Right ventricle myocardium superior (tissue), 1 donor: ENCODE measurements around the gene LPA. TPM values are rescaled to one million over a fixed set of nuclear protein-coding genes. Genes with fewer than 3 reads are reported as not detected.
"Not testable (repeated sequence)": the region's sequence is repeated elsewhere in the genome, so short reads cannot be mapped to it uniquely, and the experiment has no call there.

Source experiments
- ATAC-seq: fragments of 200-7000 bp; cut with Tn5 transposase; one replicate; pipeline ENCODE4 v1.9.1; 2020; ENCODE audit warnings: mild to moderate bottlenecking; ENCODE audit not compliant: poor library complexity
- DNase-seq: peaks from one replicate; pipeline ENCODE4 v3.0.0-alpha.2; 2020
- intact Hi-C: fragments of 100-400 bp; cut with DNase I; formaldehyde crosslinking; loops from one replicate; pipeline ENCODE4 v1.11.2; 2022
- long read RNA-seq: library from polyadenylated mRNA; unstranded; transcript quantifications from one replicate; pipeline ENCODE4 v2.0.0, GENCODE V29; 2021
- total RNA-seq: library from RNA; stranded (reverse); fragmentation: NEBNext Ultra II Directional; extraction: Animal tissue kit (Norgen Biotek cat#: 25700); gene quantifications from one replicate; pipeline ENCODE4 v1.2.1, GENCODE V29; 2021
- donor health status: DM: no; HTN: yes; CAD: no; lungs with severe emphysema.

LPA gene
- total RNA-seq = not detected
- long read RNA-seq = 0 reads

GRCh38 chr6:160664198-160664597 is at the start of gene LPA:
Gene LPA, minus strand, starts transcription at chr6:160664275. Its CDS starts 61 bp downstream, at chr6:160664214.
- DNase-seq, ATAC-seq, intact Hi-C loops: not testable (repeated sequence)

- DNase-seq, intact Hi-C loops, ATAC-seq: not testable (repeated sequence)
These were observed 44.9 kb upstream of the LPA start for GRCh38 chr6:160708993-160709392.

GRCh38 chr6:160704688-160705087 is 40.6 kb upstream of the LPA start:
- intact Hi-C loops, DNase-seq, ATAC-seq: not testable (repeated sequence)

GRCh38 chr6:160701918-160702680 is 38.0 kb upstream of the LPA start, which contains the start of gene PLG:
Gene PLG, plus strand, starts transcription at chr6:160702244. Its CDS starts 61 bp downstream, at chr6:160702305.
- ATAC-seq, intact Hi-C loops, DNase-seq: not testable (repeated sequence)

- no peak for DNase-seq
- intact Hi-C loops = no loop called here
- no peak for ATAC-seq
These were observed 33.8 kb upstream of the LPA start for GRCh38 chr6:160697826-160698225.

GRCh38 chr6:160696884-160697283 is 32.8 kb upstream of the LPA start:
- intact Hi-C loops, ATAC-seq, DNase-seq: not testable (repeated sequence)

- intact Hi-C loops, ATAC-seq, DNase-seq: not testable (repeated sequence)
These were observed 31.5 kb upstream of the LPA start for GRCh38 chr6:160695622-160696021.

- intact Hi-C loops, ATAC-seq, DNase-seq: not testable (repeated sequence)
These were observed 30.9 kb upstream of the LPA start for GRCh38 chr6:160695025-160695424.

- intact Hi-C loops = no loop called here
- no peak for ATAC-seq
These were observed 28.4 kb upstream of the LPA start for GRCh38 chr6:160692369-160692959.

GRCh38 chr6:160691617-160692016 is 27.5 kb upstream of the LPA start:
- DNase-seq = no peak
- no peak for ATAC-seq
- intact Hi-C loops = no loop called here

More at GRCh38 chr6:160692369-160692959, 28.4 kb upstream of the LPA start:
- DNase-seq = no peak

GRCh38 chr6:160690458-160690857 is 26.4 kb upstream of the LPA start:
- DNase-seq (no peak), ATAC-seq (no peak)
- intact Hi-C loops = no loop called here

- DNase-seq (no peak), ATAC-seq (no peak)
- intact Hi-C loops = no loop called here
These were observed 21.8 kb upstream of the LPA start for GRCh38 chr6:160685762-160686450.

- intact Hi-C loops, ATAC-seq, DNase-seq: not testable (repeated sequence)
These were observed 21.2 kb upstream of the LPA start for GRCh38 chr6:160685101-160685761.

GRCh38 chr6:160679402-160679769 is 15.3 kb upstream of the LPA start:
- ATAC-seq (no peak), DNase-seq (no peak)
- intact Hi-C loops = no loop called here

GRCh38 chr6:160678744-160679401 is 14.8 kb upstream of the LPA start:
- ATAC-seq = no peak
- intact Hi-C loops = no loop called here
- DNase-seq = no peak

GRCh38 chr6:160678230-160678629 is 14.2 kb upstream of the LPA start:
- intact Hi-C loops = no loop called here
- DNase-seq (no peak), ATAC-seq (no peak)

GRCh38 chr6:160676418-160676817 is 12.3 kb upstream of the LPA start:
- not testable (repeated sequence) for ATAC-seq

GRCh38 chr6:160668589-160668988 is 4.5 kb upstream of the LPA start:
- no peak for ATAC-seq
- intact Hi-C loops = no loop called here
- no peak for DNase-seq

More at GRCh38 chr6:160676418-160676817, 12.3 kb upstream of the LPA start:
- DNase-seq, intact Hi-C loops: not testable (repeated sequence)
